HK-2 (cell line): ENCODE data around the gene TRPM7.

Experiments
- DNase-seq: peaks from one replicate; pipeline ENCODE4 v3.0.0-alpha.2; 2018; ENCODE audit not compliant: unreplicated experiment

Gene TRPM7

GRCh38 chr15:50562735-50563640 is 123.6 kb downstream of the TRPM7 start:
- DNase-seq = no peak

- no peak for DNase-seq
These were observed 128.6 kb downstream of the TRPM7 start for GRCh38 chr15:50558012-50558411.

- DNase-seq = no peak
These were observed 129.8 kb downstream of the TRPM7 start for GRCh38 chr15:50556642-50557371.

DNA sequence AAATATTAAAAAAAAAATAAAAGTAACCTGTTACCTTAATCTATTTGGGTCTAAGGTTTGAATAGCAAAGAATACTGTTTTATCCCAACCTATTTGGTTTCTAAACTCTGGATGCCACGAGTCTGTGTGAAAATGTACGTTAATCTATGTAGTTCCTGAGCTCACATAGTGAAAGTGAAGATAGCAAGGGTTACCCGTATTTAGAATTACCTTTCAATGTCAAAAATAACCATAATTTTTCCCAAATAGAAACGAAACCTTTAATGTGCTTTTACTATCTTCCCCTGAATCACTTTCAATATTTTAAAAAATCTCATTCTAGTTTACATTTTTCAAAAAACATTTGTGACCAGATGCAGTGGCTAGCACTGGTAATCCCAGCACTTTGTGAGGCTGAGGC is 134.4 kb downstream of the TRPM7 start:
- DNase-seq = no peak

GRCh38 chr15:50549326-50549725 is 137.3 kb downstream of the TRPM7 start:
- no peak for DNase-seq

- no peak for DNase-seq
These were observed 140.0 kb downstream of the TRPM7 start, which contains the start of gene USP50 for GRCh38 chr15:50546566-50546965. USP50 (minus strand) TSS chr15:50546666; CDS start chr15:50546525, 141 bp downstream.

DNA sequence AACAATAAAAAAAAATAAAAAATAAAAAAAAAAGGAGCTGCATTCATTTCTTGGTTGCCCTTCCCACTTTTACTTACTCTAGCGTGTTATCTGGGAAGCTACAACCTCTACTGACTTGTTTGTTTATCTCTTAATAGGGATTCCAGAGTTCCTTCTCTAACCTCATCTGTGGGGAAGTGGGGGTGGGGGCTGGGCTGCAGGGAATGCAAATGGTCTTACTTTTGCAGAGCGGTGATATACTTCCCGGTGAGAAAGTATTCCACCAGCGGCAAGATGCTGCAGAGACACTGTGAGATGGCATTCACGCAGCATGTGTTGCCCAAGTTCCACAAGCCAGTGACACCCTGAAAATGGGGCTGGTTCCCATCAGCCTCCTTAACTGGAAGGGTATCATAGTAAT is 142.2 kb downstream of the TRPM7 start:
- no peak for DNase-seq

- DNase-seq = no peak
These were observed 143.0 kb downstream of the TRPM7 start for GRCh38 chr15:50543556-50543955.

- no peak for DNase-seq
These were observed 143.7 kb downstream of the TRPM7 start for GRCh38 chr15:50542887-50543210.

GRCh38 chr15:50531766-50532165 is 154.8 kb downstream of the TRPM7 start:
- no peak for DNase-seq

- DNase-seq = no peak
These were observed 155.4 kb downstream of the TRPM7 start for GRCh38 chr15:50531163-50531562.

- DNase-seq = no peak
These were observed 162.7 kb downstream of the TRPM7 start for GRCh38 chr15:50523851-50524251.

DNA sequence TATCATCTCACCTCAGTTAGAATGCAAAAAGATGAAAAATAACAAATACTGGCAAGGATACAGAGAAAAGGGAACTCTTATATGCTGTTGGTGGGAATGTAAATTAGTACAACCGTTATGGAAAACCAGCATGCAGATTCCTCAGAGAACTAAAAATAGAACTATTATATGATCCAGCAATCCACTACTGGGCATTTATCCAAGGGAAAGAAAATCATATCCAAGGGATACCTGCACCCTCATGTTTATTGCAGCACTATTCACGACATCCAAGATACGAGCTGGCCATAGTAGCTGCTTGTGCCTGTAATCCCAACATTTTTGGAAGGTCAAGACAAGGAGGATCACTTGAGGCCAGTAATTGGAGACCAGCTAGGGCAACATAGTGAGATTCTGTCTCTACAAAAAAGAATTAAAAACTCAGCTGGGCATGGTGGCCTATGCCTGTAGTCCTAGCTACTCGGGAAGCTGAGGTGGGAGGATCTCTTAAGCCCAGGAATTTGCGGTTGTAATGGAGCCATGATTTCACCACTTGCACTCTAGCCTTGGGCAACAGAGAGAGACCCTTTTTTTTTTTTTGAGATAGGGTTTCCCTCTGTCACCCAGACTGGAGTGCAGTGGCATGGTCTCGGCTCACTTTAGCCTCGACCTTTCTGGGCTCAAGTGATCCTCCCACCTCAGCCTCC is 166.7 kb downstream of the TRPM7 start:
- no peak for DNase-seq

- no peak for DNase-seq
These were observed 173.6 kb downstream of the TRPM7 start for GRCh38 chr15:50513001-50513400.
